T-helper 1 cell treated with Interleukin-12 subunit alpha and Interleukin-12 subunit beta and Interleukin-4 antibody, amounts not matched to agents 30 μg/mL and 1 μg/mL, for 36 hours (primary cell): Measurements from ENCODE around the gene AJM1.

Source experiments
- H3K27ac Mint-ChIP-seq: one replicate; pipeline ENCODE4 v1.8.0; 2021; ENCODE audit warnings: mild to moderate bottlenecking, mixed read lengths
- H3K27me3 Mint-ChIP-seq: one replicate; pipeline ENCODE4 v1.8.0; 2021; ENCODE audit warnings: low read depth, mixed read lengths
- H3K36me3 Mint-ChIP-seq: one replicate; pipeline ENCODE4 v1.8.0; 2021; ENCODE audit warnings: low read depth, mixed read lengths
- H3K4me1 Mint-ChIP-seq: one replicate; pipeline ENCODE4 v1.8.0; 2021; ENCODE audit warnings: low read depth, mixed read lengths
- H3K4me3 Mint-ChIP-seq: one replicate; pipeline ENCODE4 v1.8.0; 2021; ENCODE audit warnings: mild to moderate bottlenecking, moderate library complexity, mixed read lengths
- H3K9me3 Mint-ChIP-seq: one replicate; pipeline ENCODE4 v1.8.0; 2021; ENCODE audit warnings: mixed read lengths

The AJM1 gene

GRCh38 chr9:136804509-136805206 is 37.6 kb upstream of the AJM1 start:
- Mint-ChIP-seq H3K9me3 (no peaks in the 10 kb centered on the region), H3K27ac (no peak overlapping the region), H3K27me3 (peaks cover 11% of the 10 kb centered on the region), H3K36me3 (peaks cover 7% of the 10 kb centered on the region), H3K4me3 (no peak overlapping the region), H3K4me1 (peaks cover 26% of the 10 kb centered on the region)

DNA sequence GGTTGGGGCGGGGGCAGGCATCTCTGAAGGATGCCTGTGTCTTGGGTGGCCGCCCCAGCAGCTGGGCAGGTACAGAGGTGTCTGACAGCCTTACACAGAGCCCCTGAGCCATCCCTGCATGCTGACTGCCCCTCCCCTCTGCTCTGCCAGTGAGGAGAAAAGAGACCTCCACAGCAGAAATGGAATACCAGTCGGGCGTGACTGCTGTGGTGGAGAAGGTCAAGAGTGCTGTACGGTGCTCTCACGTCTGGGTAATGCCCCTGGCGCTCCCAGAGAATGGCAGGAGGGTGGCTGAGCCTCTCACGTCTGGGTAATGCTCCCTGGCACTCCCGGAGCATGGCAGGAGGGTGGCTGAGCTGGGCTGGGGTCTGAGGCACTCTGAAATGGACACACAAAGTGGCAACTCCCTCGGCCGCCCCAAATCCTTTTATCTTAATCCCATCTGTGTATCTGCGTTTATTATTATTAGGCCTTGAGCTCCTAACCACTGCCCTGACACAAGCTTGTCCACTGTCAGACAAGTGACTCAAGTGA is 37.0 kb upstream of the AJM1 start:
- H3K27ac Mint-ChIP-seq, result no peak overlapping the region
- no peak overlapping the region for H3K4me3 Mint-ChIP-seq
- H3K9me3 Mint-ChIP-seq, result no peaks in the 10 kb centered on the region
- peaks cover 29% of the 10 kb centered on the region for H3K4me1 Mint-ChIP-seq
- H3K36me3 Mint-ChIP-seq, result peaks cover 12% of the 10 kb centered on the region
- H3K27me3 Mint-ChIP-seq, result peaks cover 8% of the 10 kb centered on the region

DNA sequence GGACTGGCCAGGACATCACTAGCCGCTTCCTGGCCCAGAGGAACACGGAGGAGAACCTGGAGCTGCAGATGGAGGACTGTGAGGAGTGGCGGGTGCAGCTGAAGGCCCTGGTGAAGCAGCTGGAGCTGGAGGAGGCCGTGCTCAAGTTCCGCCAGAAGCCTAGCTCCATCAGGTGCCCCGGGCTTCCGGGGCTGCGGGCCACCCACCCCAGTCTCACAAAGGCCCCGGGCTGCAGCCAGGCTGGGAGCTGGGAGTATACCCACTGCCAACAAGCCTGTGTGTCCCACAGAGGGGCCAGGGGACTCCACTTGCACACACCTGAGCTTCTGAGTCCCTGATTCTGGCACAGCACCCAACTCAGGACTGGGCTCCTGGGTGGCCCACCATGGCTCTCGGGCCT is 36.2 kb upstream of the AJM1 start:
- peaks cover 25% of the 10 kb centered on the region for H3K4me1 Mint-ChIP-seq

DNA sequence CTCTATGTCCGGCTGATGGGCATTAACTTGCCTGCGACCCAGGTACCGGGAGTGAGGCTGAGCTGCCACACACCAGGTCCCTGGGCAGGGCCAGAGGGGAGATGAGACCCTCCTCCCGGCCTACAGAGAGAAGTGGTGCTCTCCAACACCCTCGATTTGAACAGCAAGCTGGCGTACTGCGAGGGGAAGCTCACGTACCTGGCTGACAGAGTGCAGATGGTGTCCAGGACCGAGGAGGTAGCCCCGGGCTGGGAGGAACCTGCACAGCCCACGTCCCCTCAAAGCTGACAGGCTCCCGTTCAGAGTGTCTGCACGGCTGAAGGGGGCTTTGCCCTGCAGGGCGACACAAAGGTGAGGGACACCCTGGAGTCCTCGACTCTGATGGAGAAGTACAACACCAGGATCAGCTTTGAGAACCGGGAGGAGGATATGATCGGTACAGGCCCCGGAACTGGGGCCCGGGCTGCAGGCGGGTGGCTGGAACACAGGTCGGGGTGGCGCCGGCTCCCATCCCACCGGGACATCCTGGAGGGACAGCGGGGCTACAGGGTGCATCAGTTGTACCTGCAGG is 35.6 kb upstream of the AJM1 start:
- H3K4me3 Mint-ChIP-seq, result peak overlapping the region; percentile 87
- H3K4me1 Mint-ChIP-seq, result peaks cover 22% of the 10 kb centered on the region
- peaks cover 4% of the 10 kb centered on the region for H3K27me3 Mint-ChIP-seq
- H3K9me3 Mint-ChIP-seq, result no peaks in the 10 kb centered on the region
- peaks cover 14% of the 10 kb centered on the region for H3K36me3 Mint-ChIP-seq
- H3K27ac Mint-ChIP-seq, result peak overlapping the region; percentile 80

More for the DNA sequence above, 36.2 kb upstream of the AJM1 start:
- peak overlapping the region; percentile 87 for H3K4me3 Mint-ChIP-seq
- H3K27ac Mint-ChIP-seq, result peak overlapping the region; percentile 80
- peaks cover 4% of the 10 kb centered on the region for H3K27me3 Mint-ChIP-seq
- no peaks in the 10 kb centered on the region for H3K9me3 Mint-ChIP-seq
- H3K36me3 Mint-ChIP-seq, result peaks cover 14% of the 10 kb centered on the region

- H3K9me3 Mint-ChIP-seq, result no peaks in the 10 kb centered on the region
- H3K27ac Mint-ChIP-seq, result peak within 1 kb of the TSS; percentile 87
- H3K27me3 Mint-ChIP-seq, result no peaks in the 10 kb centered on the region
- peaks cover 23% of the 10 kb centered on the region for H3K4me1 Mint-ChIP-seq
- peaks cover 14% of the 10 kb centered on the region for H3K36me3 Mint-ChIP-seq
- H3K4me3 Mint-ChIP-seq, result peak within 1 kb of the TSS; percentile 87
These were observed 34.8 kb upstream of the AJM1 start, which contains the start of gene RABL6 for GRCh38 chr9:136807281-136808074. RABL6 (plus strand) TSS chr9:136807948; CDS start chr9:136808197, 249 bp downstream.

- H3K9me3 Mint-ChIP-seq, result no peaks in the 10 kb centered on the region
- H3K36me3 Mint-ChIP-seq, result peaks cover 21% of the 10 kb centered on the region
- peak overlapping the region; percentile 71 for H3K27ac Mint-ChIP-seq
- no peaks in the 10 kb centered on the region for H3K27me3 Mint-ChIP-seq
- peak overlapping the region; percentile 85 for H3K4me3 Mint-ChIP-seq
- peaks cover 30% of the 10 kb centered on the region for H3K4me1 Mint-ChIP-seq
These were observed 34.0 kb upstream of the AJM1 start for GRCh38 chr9:136808075-136808805.

DNA sequence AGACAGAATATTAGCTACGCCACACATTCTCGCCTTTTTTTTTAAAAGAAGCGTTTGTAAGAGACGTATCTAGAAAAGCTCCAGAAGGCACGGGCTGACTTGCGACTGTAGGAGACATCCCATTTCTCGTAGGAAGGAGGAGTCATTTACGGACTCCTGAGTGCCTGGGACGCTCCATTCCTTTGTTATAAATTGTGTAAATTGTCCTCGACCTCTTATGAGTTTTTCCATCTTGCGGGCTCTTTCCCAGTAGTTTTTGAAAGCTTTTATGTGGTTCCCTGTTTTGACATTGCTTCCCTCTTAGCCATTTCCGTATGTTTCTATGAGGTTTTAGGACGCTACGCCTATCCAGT is 33.5 kb upstream of the AJM1 start:
- Mint-ChIP-seq H3K4me3 (peak overlapping the region; percentile 85), H3K27me3 (no peaks in the 10 kb centered on the region), H3K36me3 (peaks cover 26% of the 10 kb centered on the region), H3K9me3 (no peaks in the 10 kb centered on the region), H3K27ac (peak overlapping the region; percentile 71), H3K4me1 (peaks cover 35% of the 10 kb centered on the region)

- no peaks in the 10 kb centered on the region for H3K27me3 Mint-ChIP-seq
- H3K9me3 Mint-ChIP-seq, result no peaks in the 10 kb centered on the region
- no peak overlapping the region for H3K4me3 Mint-ChIP-seq
- peaks cover 26% of the 10 kb centered on the region for H3K4me1 Mint-ChIP-seq
- peaks cover 37% of the 10 kb centered on the region for H3K36me3 Mint-ChIP-seq
- peak overlapping the region; percentile 27 for H3K27ac Mint-ChIP-seq
These were observed 27.4 kb upstream of the AJM1 start for GRCh38 chr9:136814725-136815421.

GRCh38 chr9:136815422-136815782 is 26.9 kb upstream of the AJM1 start:
- Mint-ChIP-seq H3K4me3 (no peak overlapping the region), H3K4me1 (peaks cover 22% of the 10 kb centered on the region), H3K27me3 (no peaks in the 10 kb centered on the region), H3K27ac (no peak overlapping the region), H3K36me3 (peaks cover 34% of the 10 kb centered on the region), H3K9me3 (no peaks in the 10 kb centered on the region)

- peaks cover 4% of the 10 kb centered on the region for H3K4me1 Mint-ChIP-seq
- H3K4me3 Mint-ChIP-seq, result no peak overlapping the region
- H3K27me3 Mint-ChIP-seq, result no peaks in the 10 kb centered on the region
- H3K36me3 Mint-ChIP-seq, result peaks cover 6% of the 10 kb centered on the region
- H3K27ac Mint-ChIP-seq, result no peak overlapping the region
- no peaks in the 10 kb centered on the region for H3K9me3 Mint-ChIP-seq
These were observed 21.1 kb upstream of the AJM1 start for GRCh38 chr9:136820971-136821825.

- Mint-ChIP-seq H3K27me3 (no peaks in the 10 kb centered on the region), H3K9me3 (no peaks in the 10 kb centered on the region), H3K36me3 (peaks cover 2% of the 10 kb centered on the region), H3K27ac (no peak overlapping the region), H3K4me1 (peaks cover 4% of the 10 kb centered on the region), H3K4me3 (no peak overlapping the region)
These were observed 20.3 kb upstream of the AJM1 start for GRCh38 chr9:136821826-136822544.

- H3K4me3 Mint-ChIP-seq, result no peak overlapping the region
- H3K9me3 Mint-ChIP-seq, result no peaks in the 10 kb centered on the region
- peaks cover 1% of the 10 kb centered on the region for H3K36me3 Mint-ChIP-seq
- H3K4me1 Mint-ChIP-seq, result peaks cover 4% of the 10 kb centered on the region
- no peak overlapping the region for H3K27ac Mint-ChIP-seq
- H3K27me3 Mint-ChIP-seq, result no peaks in the 10 kb centered on the region
These were observed 18.9 kb upstream of the AJM1 start for GRCh38 chr9:136823136-136824046.
